Thyroid gland (tissue), 4 donors: ENCODE measurements around the gene AKR1E2. TPM values are rescaled to one million over a fixed set of nuclear protein-coding genes. Genes with fewer than 3 reads are reported as not detected.

ENCODE experiments used
- DNase-seq, 2 donors: peaks; one replicate each; pipeline ENCODE4 v3.0.0-alpha.2; 2019
- H3K27ac ChIP-seq, 3 donors: fragments of 200-600 bp; sonication (generic); 1 replicate in 2 of 3; 2 replicates in 1 of 3; pipeline ENCODE4 v1.5.1; 2016 to 2019; ENCODE audit warnings: mild to moderate bottlenecking in 1 of 3, moderate library complexity in 1 of 3
- H3K27me3 ChIP-seq: fragments of 200-600 bp; sonication (generic); one replicate; pipeline ENCODE4 v1.5.1; 2019
- H3K36me3 ChIP-seq, 2 donors: fragments of 200-600 bp; sonication (generic); one replicate each; pipeline ENCODE4 v1.5.1; 2016 to 2019
- H3K4me1 ChIP-seq, 2 donors: fragments of 200-600 bp; sonication (generic); one replicate each; pipeline ENCODE4 v1.5.1; 2017 to 2019
- H3K4me3 ChIP-seq, 3 donors: fragments of 200-600 bp; sonication (generic); replicated peaks in 1 of 3; 1 replicate in 2 of 3; 2 replicates in 1 of 3; pipeline ENCODE4 v1.5.1; 2016; ENCODE audit warnings: mild to moderate bottlenecking in 1 of 3
- H3K9me3 ChIP-seq: fragments of 200-600 bp; sonication (generic); one replicate; pipeline ENCODE4 v1.5.1; 2017
- POLR2A ChIP-seq, 2 donors: fragments of 450-650 bp; IDR thresholded peaks; one replicate each; pipeline ENCODE4 v1.6.1; 2017; ENCODE audit warnings: antibody characterized with exemption in 2 of 2, mild to moderate bottlenecking in 2 of 2, moderate library complexity in 1 of 2
- WGBS, 2 donors: methylation state at CpG; one replicate each; pipeline ENCODE4 v1.1.5; 2017; 5-methylcytosine and 5-hydroxymethylcytosine counted together
- intact Hi-C: fragments of 100-400 bp; cut with DNase I; formaldehyde crosslinking; loops from one replicate; pipeline ENCODE4 v1.15.1; 2023
- total RNA-seq, 4 donors: library from RNA; depleted of rRNA; stranded (reverse); fragments of >200 nt; gene quantifications; one replicate each; pipeline ENCODE4 v1.2.3, GENCODE V29; 2016
- TF ChIP-seq, protein P1 (sequence below), 6 experiments: fragments of 200-600 bp in 3 of 6; fragments of 450-650 bp in 3 of 6; sonication (generic) in 3 of 6; IDR thresholded peaks; one replicate each; pipeline ENCODE4 v1.5.1; 2016 to 2019; ENCODE audit warnings: antibody characterized with exemption in 6 of 6, mild to moderate bottlenecking in 2 of 6, inconsistent platforms in 1 of 6, moderate library complexity in 1 of 6

The AKR1E2 gene
- total RNA-seq, 4 donors from 2014 or later: 14.4 to 18.5 (median 15.9) TPM

DNA sequence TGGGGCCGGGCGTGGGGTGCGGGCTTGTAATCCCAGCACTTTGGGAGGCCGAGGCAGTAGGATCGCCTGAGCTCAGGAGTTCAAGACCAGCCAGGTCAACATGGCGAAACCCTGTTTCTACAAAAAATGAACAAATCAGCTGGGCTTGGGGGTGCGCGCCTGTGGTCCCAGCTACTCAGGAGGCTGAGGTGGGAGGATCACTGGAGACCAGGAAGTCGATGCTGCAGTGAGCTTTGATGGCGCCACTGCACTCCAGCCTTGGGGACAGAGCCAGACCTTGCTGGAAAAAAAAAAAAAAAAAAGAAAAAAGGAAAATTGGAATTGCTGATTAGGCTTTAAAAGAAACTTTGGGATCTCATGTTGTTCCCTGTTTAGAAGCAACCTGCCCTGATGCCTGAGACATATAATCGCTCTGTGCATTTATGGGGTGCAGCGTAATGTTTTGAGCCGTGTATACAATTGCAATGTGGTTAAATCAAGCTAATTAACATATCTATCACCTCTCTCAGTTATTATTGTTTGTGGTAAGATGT is 851 bp downstream of the AKR1E2 start:
- WGBS, 2 donors: 59 to 85% methylated on average over 9 to 13 of the region's 13 CpGs
- peak overlapping the region; percentile 90 to 96 (median 91) for H3K27ac ChIP-seq
- H3K4me1 ChIP-seq: peaks cover 12 to 20% of the 10 kb centered on the region in 2 donors
- no peaks in the 10 kb centered on the region for H3K36me3 ChIP-seq
- peak overlapping the region; percentile 15 to 54 (median 38) for H3K4me3 ChIP-seq
- intact Hi-C loops: loop anchor here (10.0 kb wide), 1 partner anchor 1048 kb away; no protein-coding TSS in a partner anchor
- no peaks in the 10 kb centered on the region for H3K9me3 ChIP-seq
- DNase-seq: no peak
- H3K27me3 ChIP-seq: no peaks in the 10 kb centered on the region
- no peak for TF ChIP-seq POLR2A (IDR thresholded peaks at IDR 0.05)
- TF ChIP-seq, protein P1, sequence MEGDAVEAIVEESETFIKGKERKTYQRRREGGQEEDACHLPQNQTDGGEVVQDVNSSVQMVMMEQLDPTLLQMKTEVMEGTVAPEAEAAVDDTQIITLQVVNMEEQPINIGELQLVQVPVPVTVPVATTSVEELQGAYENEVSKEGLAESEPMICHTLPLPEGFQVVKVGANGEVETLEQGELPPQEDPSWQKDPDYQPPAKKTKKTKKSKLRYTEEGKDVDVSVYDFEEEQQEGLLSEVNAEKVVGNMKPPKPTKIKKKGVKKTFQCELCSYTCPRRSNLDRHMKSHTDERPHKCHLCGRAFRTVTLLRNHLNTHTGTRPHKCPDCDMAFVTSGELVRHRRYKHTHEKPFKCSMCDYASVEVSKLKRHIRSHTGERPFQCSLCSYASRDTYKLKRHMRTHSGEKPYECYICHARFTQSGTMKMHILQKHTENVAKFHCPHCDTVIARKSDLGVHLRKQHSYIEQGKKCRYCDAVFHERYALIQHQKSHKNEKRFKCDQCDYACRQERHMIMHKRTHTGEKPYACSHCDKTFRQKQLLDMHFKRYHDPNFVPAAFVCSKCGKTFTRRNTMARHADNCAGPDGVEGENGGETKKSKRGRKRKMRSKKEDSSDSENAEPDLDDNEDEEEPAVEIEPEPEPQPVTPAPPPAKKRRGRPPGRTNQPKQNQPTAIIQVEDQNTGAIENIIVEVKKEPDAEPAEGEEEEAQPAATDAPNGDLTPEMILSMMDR (IDR thresholded peaks at IDR 0.05): no peak

DNA sequence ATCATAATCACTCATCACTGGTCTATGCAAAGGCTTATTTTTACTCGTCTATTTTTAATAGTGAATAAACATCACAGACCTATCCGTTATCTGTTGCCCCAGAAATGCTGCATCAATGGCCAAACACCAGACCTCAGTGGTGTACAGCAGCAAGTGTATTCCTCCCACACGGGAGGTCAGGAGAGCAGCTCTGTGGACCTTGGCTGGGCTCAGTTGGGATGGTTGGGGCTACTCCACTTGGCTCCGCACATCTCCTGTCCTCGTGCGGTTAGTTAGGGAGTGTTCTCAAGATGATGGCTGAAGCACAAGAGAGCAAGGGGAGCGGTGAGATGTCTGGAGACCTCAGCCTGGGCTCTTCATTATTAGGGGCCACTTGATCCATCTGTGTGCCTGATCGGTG is 2.0 kb downstream of the AKR1E2 start:
- Histone ChIP-seq H3K27me3 (no peaks in the 10 kb centered on the region), H3K4me1 (peaks cover 12 to 27% of the 10 kb centered on the region in 2 donors), H3K4me3 (no peak overlapping the region), H3K9me3 (no peaks in the 10 kb centered on the region), H3K36me3 (no peaks in the 10 kb centered on the region), H3K27ac (no peak overlapping the region)
- TF ChIP-seq, protein P1 (IDR thresholded peaks at IDR 0.05): no peak
- no peak for TF ChIP-seq POLR2A (IDR thresholded peaks at IDR 0.05)
- intact Hi-C loops: loop anchor here (10.0 kb wide), 1 partner anchor 1047 kb away; no protein-coding TSS in a partner anchor
- 72 to 73% methylated on average over 8 of the region's 8 CpGs for WGBS, 2 donors
- no peak for DNase-seq

DNA sequence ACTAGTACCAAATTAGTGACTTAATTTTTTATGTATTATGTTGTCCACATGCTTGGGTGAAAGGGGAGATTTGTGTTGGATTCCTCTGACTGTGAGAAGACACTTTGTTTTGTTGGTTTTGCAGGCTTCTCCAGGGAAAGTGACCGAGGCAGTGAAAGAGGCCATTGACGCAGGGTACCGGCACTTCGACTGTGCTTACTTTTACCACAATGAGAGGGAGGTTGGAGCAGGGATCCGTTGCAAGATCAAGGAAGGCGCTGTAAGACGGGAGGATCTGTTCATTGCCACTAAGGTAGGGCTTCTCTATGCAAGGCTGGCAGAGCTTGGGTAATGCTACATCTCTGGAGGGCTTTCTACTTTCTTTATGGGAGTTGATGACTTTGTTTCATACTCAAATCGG is 4.5 kb downstream of the AKR1E2 start:
- intact Hi-C loops: loop anchor here (10.0 kb wide), 1 partner anchor 554 kb away; no protein-coding TSS in a partner anchor
- Histone ChIP-seq H3K4me1 (peaks cover 12 to 27% of the 10 kb centered on the region in 2 donors), H3K27me3 (no peaks in the 10 kb centered on the region), H3K4me3 (no peak overlapping the region), H3K36me3 (no peaks in the 10 kb centered on the region), H3K9me3 (no peaks in the 10 kb centered on the region), H3K27ac (peak overlapping the region in 2 of 3 donors; percentile 12 to 30)
- peak in 1 of 2 donors; percentile 31 for TF ChIP-seq POLR2A (IDR thresholded peaks at IDR 0.05)
- TF ChIP-seq, protein P1 (IDR thresholded peaks at IDR 0.05): no peak
- WGBS, 2 donors: 34 to 56% methylated on average over 8 of the region's 8 CpGs
- peak; percentile 59 to 65 for DNase-seq

DNA sequence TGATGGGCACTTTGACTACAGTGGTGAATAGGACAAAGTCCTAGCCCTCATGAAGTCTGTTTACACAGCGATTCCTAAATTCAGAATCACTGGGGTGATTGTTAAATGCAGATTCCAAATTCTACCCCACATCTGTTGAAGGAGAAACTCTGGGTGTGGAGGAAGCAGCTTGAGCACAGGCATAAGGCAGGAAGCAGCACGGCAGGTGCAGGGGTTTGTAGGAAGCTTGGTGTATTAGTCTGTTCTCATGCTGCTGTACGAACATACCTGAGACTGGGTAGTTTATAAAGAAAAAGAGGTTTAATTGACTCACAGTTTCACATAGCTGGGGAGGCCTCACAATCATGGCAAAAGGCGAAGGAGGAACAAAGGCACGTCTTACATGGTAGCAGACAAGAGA is 5.1 kb downstream of the AKR1E2 start:
- no peak for TF ChIP-seq POLR2A (IDR thresholded peaks at IDR 0.05)
- TF ChIP-seq, protein P1 (IDR thresholded peaks at IDR 0.05): no peak
- 93 to 96% methylated on average over 5 of the region's 5 CpGs for WGBS, 2 donors
- Histone ChIP-seq H3K4me1 (peaks cover 12 to 21% of the 10 kb centered on the region in 2 donors), H3K9me3 (no peaks in the 10 kb centered on the region), H3K27me3 (no peaks in the 10 kb centered on the region), H3K4me3 (no peak overlapping the region), H3K27ac (peak overlapping the region in 2 of 3 donors; percentile 12 to 30), H3K36me3 (no peaks in the 10 kb centered on the region)
- DNase-seq: no peak
- intact Hi-C loops: loop anchor here (10.0 kb wide), 1 partner anchor 554 kb away; no protein-coding TSS in a partner anchor

DNA sequence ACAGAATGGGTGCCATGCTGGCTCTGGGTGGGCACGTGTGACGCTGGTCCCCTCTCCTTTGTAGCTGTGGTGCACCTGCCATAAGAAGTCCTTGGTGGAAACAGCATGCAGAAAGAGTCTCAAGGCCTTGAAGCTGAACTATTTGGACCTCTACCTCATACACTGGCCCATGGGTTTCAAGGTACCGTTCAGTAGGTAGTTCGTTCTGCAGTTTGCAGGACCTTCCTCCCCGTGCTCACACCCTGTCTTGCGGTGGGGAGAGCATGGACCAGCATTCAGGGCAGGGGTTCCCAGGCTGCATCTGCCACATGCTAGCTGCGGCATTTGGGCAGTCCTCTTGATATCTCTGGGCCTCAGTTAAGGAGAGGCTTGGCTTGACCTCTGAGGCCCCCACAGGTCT is 7.3 kb downstream of the AKR1E2 start:
- no peaks in the 10 kb centered on the region for H3K27me3 ChIP-seq
- H3K36me3 ChIP-seq: no peaks in the 10 kb centered on the region
- H3K4me1 ChIP-seq: peaks cover 7 to 19% of the 10 kb centered on the region in 2 donors
- no peak overlapping the region for H3K27ac ChIP-seq
- 95% methylated on average over 7 of the region's 7 CpGs for WGBS, 2 donors
- H3K4me3 ChIP-seq: no peak overlapping the region
- no peak for DNase-seq
- no peaks in the 10 kb centered on the region for H3K9me3 ChIP-seq
- TF ChIP-seq, protein P1 (IDR thresholded peaks at IDR 0.05): no peak
- TF ChIP-seq POLR2A (IDR thresholded peaks at IDR 0.05): no peak
- intact Hi-C loops: loop anchor here (10.0 kb wide), 1 partner anchor 552 kb away; no protein-coding TSS in a partner anchor
